ENCODE results near the gene MKKS. TPM values are rescaled to one million over a fixed set of nuclear protein-coding genes. Genes with fewer than 3 reads are reported as not detected.
A peak's percentile ranks its signal among the peaks of the same experiment; 100 is the strongest.

MKKS gene
- total and polyA plus RNA-seq, 2 experiments from 2014 or later: 15.0 to 17.4 TPM

- 35% methylated on average over 7 of the region's 7 CpGs for WGBS (ENCODE audit: low lambda C conversion rate, missing lambda C conversion rate)
- TF ChIP-seq, protein P1, sequence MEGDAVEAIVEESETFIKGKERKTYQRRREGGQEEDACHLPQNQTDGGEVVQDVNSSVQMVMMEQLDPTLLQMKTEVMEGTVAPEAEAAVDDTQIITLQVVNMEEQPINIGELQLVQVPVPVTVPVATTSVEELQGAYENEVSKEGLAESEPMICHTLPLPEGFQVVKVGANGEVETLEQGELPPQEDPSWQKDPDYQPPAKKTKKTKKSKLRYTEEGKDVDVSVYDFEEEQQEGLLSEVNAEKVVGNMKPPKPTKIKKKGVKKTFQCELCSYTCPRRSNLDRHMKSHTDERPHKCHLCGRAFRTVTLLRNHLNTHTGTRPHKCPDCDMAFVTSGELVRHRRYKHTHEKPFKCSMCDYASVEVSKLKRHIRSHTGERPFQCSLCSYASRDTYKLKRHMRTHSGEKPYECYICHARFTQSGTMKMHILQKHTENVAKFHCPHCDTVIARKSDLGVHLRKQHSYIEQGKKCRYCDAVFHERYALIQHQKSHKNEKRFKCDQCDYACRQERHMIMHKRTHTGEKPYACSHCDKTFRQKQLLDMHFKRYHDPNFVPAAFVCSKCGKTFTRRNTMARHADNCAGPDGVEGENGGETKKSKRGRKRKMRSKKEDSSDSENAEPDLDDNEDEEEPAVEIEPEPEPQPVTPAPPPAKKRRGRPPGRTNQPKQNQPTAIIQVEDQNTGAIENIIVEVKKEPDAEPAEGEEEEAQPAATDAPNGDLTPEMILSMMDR (IDR thresholded peaks at IDR 0.05; ENCODE audit: poor library complexity): peak; percentile 78
- no peak for TF ChIP-seq EZH2phosphoT487 (IDR thresholded peaks at IDR 0.05; ENCODE audit: low read depth, severe bottlenecking, unreplicated experiment)
- TF ChIP-seq EZH2 (IDR thresholded peaks at IDR 0.05; ENCODE audit: borderline replicate concordance): no peak
- DNase-seq (ENCODE audit: low spot score): peak; percentile 84
These were observed 35.6 kb upstream of the MKKS start for GRCh38 chr20:10469599-10469998.

GRCh38 chr20:10469056-10469455 is 35.0 kb upstream of the MKKS start:
- WGBS (ENCODE audit: low lambda C conversion rate, missing lambda C conversion rate): 81% methylated on average over 2 of the region's 2 CpGs
- Histone ChIP-seq H3K4me2 (no peak overlapping the region), H3K4me1 (ENCODE audit: insufficient read depth) (peaks cover 7% of the 10 kb centered on the region), H3K4me3 (no peak overlapping the region), H4K20me1 (ENCODE audit: insufficient read depth, poor library complexity, severe bottlenecking) (no peaks in the 10 kb centered on the region), H3K79me2 (no peaks in the 10 kb centered on the region), H3K27me3 (no peaks in the 10 kb centered on the region), H2AFZ (no peak overlapping the region), H3K36me3 (replicated peaks; ENCODE audit: insufficient read depth, low read depth) (no peaks in the 10 kb centered on the region), H3K9me3 (ENCODE audit: low read depth) (no peaks in the 10 kb centered on the region), H3K9me2 (replicated peaks; ENCODE audit: insufficient read depth) (no peaks in the 10 kb centered on the region), H3K27ac (no peak overlapping the region)
- no peak for DNase-seq (ENCODE audit: low spot score)
- TF ChIP-seq EZH2 (IDR thresholded peaks at IDR 0.05; ENCODE audit: borderline replicate concordance): no peak
- no peak for TF ChIP-seq EZH2phosphoT487 (IDR thresholded peaks at IDR 0.05; ENCODE audit: low read depth, severe bottlenecking, unreplicated experiment)
- TF ChIP-seq, protein P1 (IDR thresholded peaks at IDR 0.05; ENCODE audit: poor library complexity): no peak

More at GRCh38 chr20:10469599-10469998, 35.6 kb upstream of the MKKS start:
- H4K20me1 ChIP-seq (ENCODE audit: insufficient read depth, poor library complexity, severe bottlenecking): no peaks in the 10 kb centered on the region
- H3K79me2 ChIP-seq: no peaks in the 10 kb centered on the region
- H3K36me3 ChIP-seq (replicated peaks; ENCODE audit: insufficient read depth, low read depth): no peaks in the 10 kb centered on the region
- H3K9me2 ChIP-seq (replicated peaks; ENCODE audit: insufficient read depth): no peaks in the 10 kb centered on the region
- no peak overlapping the region for H3K4me2 ChIP-seq
- no peaks in the 10 kb centered on the region for H3K27me3 ChIP-seq
- peaks cover 7% of the 10 kb centered on the region for H3K4me1 ChIP-seq (ENCODE audit: insufficient read depth)
- H3K27ac ChIP-seq: no peak overlapping the region
- no peak overlapping the region for H3K4me3 ChIP-seq
- no peak overlapping the region for H2AFZ ChIP-seq
- H3K9me3 ChIP-seq (ENCODE audit: low read depth): no peaks in the 10 kb centered on the region

- Histone ChIP-seq H2AFZ (no peak overlapping the region), H3K9me3 (ENCODE audit: low read depth) (no peaks in the 10 kb centered on the region), H3K4me1 (ENCODE audit: insufficient read depth) (peaks cover 7% of the 10 kb centered on the region), H3K79me2 (no peaks in the 10 kb centered on the region), H4K20me1 (ENCODE audit: insufficient read depth, poor library complexity, severe bottlenecking) (no peaks in the 10 kb centered on the region), H3K27ac (no peak overlapping the region), H3K27me3 (no peaks in the 10 kb centered on the region), H3K9me2 (replicated peaks; ENCODE audit: insufficient read depth) (no peaks in the 10 kb centered on the region), H3K4me2 (no peak overlapping the region), H3K36me3 (replicated peaks; ENCODE audit: insufficient read depth, low read depth) (no peaks in the 10 kb centered on the region), H3K4me3 (no peak overlapping the region)
- no peak for TF ChIP-seq EZH2phosphoT487 (IDR thresholded peaks at IDR 0.05; ENCODE audit: low read depth, severe bottlenecking, unreplicated experiment)
- no peak for TF ChIP-seq EZH2 (IDR thresholded peaks at IDR 0.05; ENCODE audit: borderline replicate concordance)
- TF ChIP-seq, protein P1 (IDR thresholded peaks at IDR 0.05; ENCODE audit: poor library complexity): no peak
- DNase-seq (ENCODE audit: low spot score): no peak
- WGBS (ENCODE audit: low lambda C conversion rate, missing lambda C conversion rate): 69% methylated on average over 2 of the region's 2 CpGs
These were observed 34.4 kb upstream of the MKKS start for GRCh38 chr20:10468340-10468845.

Data from hepatocyte (in vitro differentiated cells).